ENCODE data around the gene HOXD8. TPM values are rescaled to one million over a fixed set of nuclear protein-coding genes. Genes with fewer than 3 reads are reported as not detected.

HOXD8 gene
- polyA plus RNA-seq, 4 donors: 0.89 to 7.3 (median 3.6) TPM

- DNase-seq (no peak), FAIRE-seq (no peak)
- Histone ChIP-seq H3K27ac (ENCODE audit: low read depth in 1 of 3, low read length in 2 of 3) (no peak overlapping the region), H3K4me3 (ENCODE audit: low read depth in 1 of 3, low read length in 3 of 3) (no peak overlapping the region), H3K36me3 (ENCODE audit: control insufficient read depth in 3 of 3, insufficient read depth in 2 of 3, low read depth in 1 of 3, low read length in 3 of 3) (no peaks in the 10 kb centered on the region), H3K27me3 (ENCODE audit: control insufficient read depth in 3 of 3, insufficient read depth in 3 of 3, low read length in 3 of 3) (peaks cover 5 to 97% (median 53%) of the 10 kb centered on the region in 3 donors), H3K4me1 (ENCODE audit: control insufficient read depth in 3 of 3, insufficient read depth in 2 of 3, low read depth in 1 of 3, low read length in 2 of 3) (peaks cover 0 to 12% (median 0%) of the 10 kb centered on the region in 3 donors), H3K9me3 (ENCODE audit: control insufficient read depth in 2 of 2, insufficient read depth in 1 of 2, low read depth in 1 of 2, low read length in 1 of 2) (peaks cover 0 to 2% of the 10 kb centered on the region in 2 donors)
- 23 to 26% (median 24%) methylated on average over 13 of the region's 13 CpGs for WGBS, 3 donors
Measured at GRCh38 chr2:176164201-176164600, 34.7 kb downstream of the HOXD8 start.

GRCh38 chr2:176164611-176165369 is 35.3 kb downstream of the HOXD8 start:
- Histone ChIP-seq H3K4me1 (ENCODE audit: control insufficient read depth in 3 of 3, insufficient read depth in 2 of 3, low read depth in 1 of 3, low read length in 2 of 3) (peaks cover 0 to 12% (median 0%) of the 10 kb centered on the region in 3 donors), H3K36me3 (ENCODE audit: control insufficient read depth in 3 of 3, insufficient read depth in 2 of 3, low read depth in 1 of 3, low read length in 3 of 3) (no peaks in the 10 kb centered on the region), H3K27ac (ENCODE audit: low read depth in 1 of 3, low read length in 2 of 3) (no peak overlapping the region), H3K4me3 (ENCODE audit: low read depth in 1 of 3, low read length in 3 of 3) (no peak overlapping the region), H3K9me3 (ENCODE audit: control insufficient read depth in 2 of 2, insufficient read depth in 1 of 2, low read depth in 1 of 2, low read length in 1 of 2) (peaks cover 0 to 2% of the 10 kb centered on the region in 2 donors), H3K27me3 (ENCODE audit: control insufficient read depth in 3 of 3, insufficient read depth in 3 of 3, low read length in 3 of 3) (peaks cover 5 to 96% (median 50%) of the 10 kb centered on the region in 3 donors)
- 9 to 14% (median 11%) methylated on average over 50 to 52 of the region's 52 CpGs for WGBS, 3 donors
- FAIRE-seq (no peak), DNase-seq (no peak)

- peaks cover 0 to 2% of the 10 kb centered on the region in 2 donors for H3K9me3 ChIP-seq (ENCODE audit: control insufficient read depth in 2 of 2, insufficient read depth in 1 of 2, low read depth in 1 of 2, low read length in 1 of 2)
- H3K27me3 ChIP-seq (ENCODE audit: control insufficient read depth in 3 of 3, insufficient read depth in 3 of 3, low read length in 3 of 3): peaks cover 1 to 95% (median 49%) of the 10 kb centered on the region in 3 donors
- H3K4me3 ChIP-seq (ENCODE audit: low read depth in 1 of 3, low read length in 3 of 3): no peak overlapping the region
- no peak overlapping the region for H3K27ac ChIP-seq (ENCODE audit: low read depth in 1 of 3, low read length in 2 of 3)
- no peaks in the 10 kb centered on the region for H3K36me3 ChIP-seq (ENCODE audit: control insufficient read depth in 3 of 3, insufficient read depth in 2 of 3, low read depth in 1 of 3, low read length in 3 of 3)
- WGBS, 3 donors: 9 to 12% (median 9%) methylated on average over 26 of the region's 26 CpGs
- H3K4me1 ChIP-seq (ENCODE audit: control insufficient read depth in 3 of 3, insufficient read depth in 2 of 3, low read depth in 1 of 3, low read length in 2 of 3): peaks cover 0 to 6% (median 0%) of the 10 kb centered on the region in 3 donors
- DNase-seq (no peak), FAIRE-seq (no peak)
Measured at GRCh38 chr2:176165370-176166050, 36.0 kb downstream of the HOXD8 start.

- Histone ChIP-seq H3K4me3 (ENCODE audit: low read depth in 1 of 3, low read length in 3 of 3) (no peak overlapping the region), H3K27ac (ENCODE audit: low read depth in 1 of 3, low read length in 2 of 3) (no peak overlapping the region), H3K36me3 (ENCODE audit: control insufficient read depth in 3 of 3, insufficient read depth in 2 of 3, low read depth in 1 of 3, low read length in 3 of 3) (no peaks in the 10 kb centered on the region), H3K4me1 (ENCODE audit: control insufficient read depth in 3 of 3, insufficient read depth in 2 of 3, low read depth in 1 of 3, low read length in 2 of 3) (peaks cover 0 to 6% (median 0%) of the 10 kb centered on the region in 3 donors), H3K27me3 (ENCODE audit: control insufficient read depth in 3 of 3, insufficient read depth in 3 of 3, low read length in 3 of 3) (peaks cover 0 to 95% (median 53%) of the 10 kb centered on the region in 3 donors), H3K9me3 (ENCODE audit: control insufficient read depth in 2 of 2, insufficient read depth in 1 of 2, low read depth in 1 of 2, low read length in 1 of 2) (peaks cover 0 to 2% of the 10 kb centered on the region in 2 donors)
- FAIRE-seq (no peak), DNase-seq (no peak)
- 19 to 35% (median 19%) methylated on average over 2 of the region's 2 CpGs for WGBS, 3 donors
Measured at GRCh38 chr2:176166272-176166671, 36.8 kb downstream of the HOXD8 start.

- Histone ChIP-seq H3K36me3 (ENCODE audit: control insufficient read depth in 3 of 3, insufficient read depth in 2 of 3, low read depth in 1 of 3, low read length in 3 of 3) (peaks cover 0 to 2% (median 0%) of the 10 kb centered on the region in 3 donors), H3K27ac (ENCODE audit: low read depth in 1 of 3, low read length in 2 of 3) (no peak overlapping the region), H3K27me3 (ENCODE audit: control insufficient read depth in 3 of 3, insufficient read depth in 3 of 3, low read length in 3 of 3) (peaks cover 0 to 95% (median 54%) of the 10 kb centered on the region in 3 donors), H3K4me3 (ENCODE audit: low read depth in 1 of 3, low read length in 3 of 3) (no peak overlapping the region), H3K9me3 (ENCODE audit: control insufficient read depth in 2 of 2, insufficient read depth in 1 of 2, low read depth in 1 of 2, low read length in 1 of 2) (peaks cover 0 to 6% of the 10 kb centered on the region in 2 donors), H3K4me1 (ENCODE audit: control insufficient read depth in 3 of 3, insufficient read depth in 2 of 3, low read depth in 1 of 3, low read length in 2 of 3) (peaks cover 0 to 6% (median 0%) of the 10 kb centered on the region in 3 donors)
- no peak for DNase-seq
- 23 to 45% (median 33%) methylated on average over 1 of the region's 1 CpG for WGBS, 3 donors
- no peak for FAIRE-seq
Measured at GRCh38 chr2:176167398-176167797, 37.9 kb downstream of the HOXD8 start.

- peaks cover 0 to 2% (median 0%) of the 10 kb centered on the region in 3 donors for H3K36me3 ChIP-seq (ENCODE audit: control insufficient read depth in 3 of 3, insufficient read depth in 2 of 3, low read depth in 1 of 3, low read length in 3 of 3)
- FAIRE-seq (no peak), DNase-seq (no peak)
- WGBS, 3 donors: 69 to 77% (median 73%) methylated on average over 5 of the region's 5 CpGs
- H3K9me3 ChIP-seq (ENCODE audit: control insufficient read depth in 2 of 2, insufficient read depth in 1 of 2, low read depth in 1 of 2, low read length in 1 of 2): peaks cover 0 to 4% of the 10 kb centered on the region in 2 donors
- H3K4me3 ChIP-seq (ENCODE audit: low read depth in 1 of 3, low read length in 3 of 3): no peak overlapping the region
- H3K4me1 ChIP-seq (ENCODE audit: control insufficient read depth in 3 of 3, insufficient read depth in 2 of 3, low read depth in 1 of 3, low read length in 2 of 3): peaks cover 0 to 6% (median 0%) of the 10 kb centered on the region in 3 donors
- peaks cover 0 to 92% (median 50%) of the 10 kb centered on the region in 3 donors for H3K27me3 ChIP-seq (ENCODE audit: control insufficient read depth in 3 of 3, insufficient read depth in 3 of 3, low read length in 3 of 3)
- no peak overlapping the region for H3K27ac ChIP-seq (ENCODE audit: low read depth in 1 of 3, low read length in 2 of 3)
Measured at GRCh38 chr2:176169181-176169580, 39.7 kb downstream of the HOXD8 start.

- no peak for FAIRE-seq
- Histone ChIP-seq H3K27me3 (ENCODE audit: control insufficient read depth in 3 of 3, insufficient read depth in 3 of 3, low read length in 3 of 3) (peaks cover 0 to 92% (median 48%) of the 10 kb centered on the region in 3 donors), H3K4me1 (ENCODE audit: control insufficient read depth in 3 of 3, insufficient read depth in 2 of 3, low read depth in 1 of 3, low read length in 2 of 3) (peaks cover 0 to 3% (median 0%) of the 10 kb centered on the region in 3 donors), H3K4me3 (ENCODE audit: low read depth in 1 of 3, low read length in 3 of 3) (no peak overlapping the region), H3K27ac (ENCODE audit: low read depth in 1 of 3, low read length in 2 of 3) (no peak overlapping the region), H3K36me3 (ENCODE audit: control insufficient read depth in 3 of 3, insufficient read depth in 2 of 3, low read depth in 1 of 3, low read length in 3 of 3) (peaks cover 0 to 2% (median 0%) of the 10 kb centered on the region in 3 donors), H3K9me3 (ENCODE audit: control insufficient read depth in 2 of 2, insufficient read depth in 1 of 2, low read depth in 1 of 2, low read length in 1 of 2) (peaks cover 0 to 4% of the 10 kb centered on the region in 2 donors)
- WGBS, 3 donors: 13 to 50% (median 17%) methylated on average over 2 of the region's 2 CpGs
- no peak for DNase-seq
Measured at GRCh38 chr2:176169711-176170110, 40.2 kb downstream of the HOXD8 start.

GRCh38 chr2:176170602-176171305 is 41.2 kb downstream of the HOXD8 start:
- H3K4me1 ChIP-seq (ENCODE audit: control insufficient read depth in 3 of 3, insufficient read depth in 2 of 3, low read depth in 1 of 3, low read length in 2 of 3): no peaks in the 10 kb centered on the region
- H3K27ac ChIP-seq (ENCODE audit: low read depth in 1 of 3, low read length in 2 of 3): no peak overlapping the region
- H3K27me3 ChIP-seq (ENCODE audit: control insufficient read depth in 3 of 3, insufficient read depth in 3 of 3, low read length in 3 of 3): peaks cover under 1 to 92% (median 46%) of the 10 kb centered on the region in 3 donors
- FAIRE-seq: no peak
- DNase-seq: no peak
- no peak overlapping the region for H3K4me3 ChIP-seq (ENCODE audit: low read depth in 1 of 3, low read length in 3 of 3)
- peaks cover 0 to 2% (median 0%) of the 10 kb centered on the region in 3 donors for H3K36me3 ChIP-seq (ENCODE audit: control insufficient read depth in 3 of 3, insufficient read depth in 2 of 3, low read depth in 1 of 3, low read length in 3 of 3)
- peaks cover 0 to 4% of the 10 kb centered on the region in 2 donors for H3K9me3 ChIP-seq (ENCODE audit: control insufficient read depth in 2 of 2, insufficient read depth in 1 of 2, low read depth in 1 of 2, low read length in 1 of 2)
- 38 to 88% (median 80%) methylated on average over 1 of the region's 1 CpG for WGBS, 3 donors

All from small intestine (tissue), 7 donors.